H9 (cell line): ENCODE data around the gene GRK3. TPM values are rescaled to one million over a fixed set of nuclear protein-coding genes. Genes with fewer than 3 reads are reported as not detected.

Source experiments
- DNase-seq: peaks from one replicate; pipeline ENCODE4 v3.0.0-alpha.2; 2017
- H2AFZ ChIP-seq: one replicate; pipeline ENCODE4 v1.6.1; 2013; ENCODE audit warnings: mild to moderate bottlenecking, low read length, control low read depth, moderate library complexity
- H2AK5ac ChIP-seq: 2 replicates; pipeline ENCODE4 v1.6.1; 2013; ENCODE audit warnings: low read length, control low read depth, mixed read lengths; ENCODE audit not compliant: insufficient read length
- H2BK120ac ChIP-seq: one replicate; pipeline ENCODE4 v1.6.1; 2013; ENCODE audit warnings: low read depth, mild to moderate bottlenecking, low read length, control low read depth, inconsistent platforms; ENCODE audit not compliant: poor library complexity, severe bottlenecking
- H2BK12ac ChIP-seq: 2 replicates; pipeline ENCODE4 v1.6.1; 2013; ENCODE audit warnings: low read length, control low read depth, mixed read lengths, low read depth; ENCODE audit not compliant: insufficient read length
- H2BK15ac ChIP-seq: 2 replicates; pipeline ENCODE4 v1.6.1; 2013; ENCODE audit warnings: low read depth, low read length, control low read depth
- H2BK20ac ChIP-seq: one replicate; pipeline ENCODE4 v1.6.1; 2013; ENCODE audit warnings: low read depth, mild to moderate bottlenecking, low read length, control low read depth, inconsistent platforms; ENCODE audit not compliant: poor library complexity, severe bottlenecking
- H2BK5ac ChIP-seq: 2 replicates; pipeline ENCODE4 v1.6.1; 2013; ENCODE audit warnings: low read length, control low read depth, mixed read lengths; ENCODE audit not compliant: insufficient read length
- H3K14ac ChIP-seq: 2 replicates; pipeline ENCODE4 v1.6.1; 2013; ENCODE audit warnings: low read length, control low read depth; ENCODE audit not compliant: insufficient read depth
- H3K18ac ChIP-seq: 2 replicates; pipeline ENCODE4 v1.6.1; 2013; ENCODE audit warnings: low read depth, mild to moderate bottlenecking, mixed read lengths, low read length, control low read depth; ENCODE audit not compliant: insufficient read length
- H3K23ac ChIP-seq: 2 replicates; pipeline ENCODE4 v1.6.1; 2013; ENCODE audit warnings: low read length, control low read depth, mixed read lengths, low read depth; ENCODE audit not compliant: insufficient read length
- H3K23me2 ChIP-seq: 2 replicates; pipeline ENCODE4 v1.6.1; 2013; ENCODE audit warnings: low read depth, mild to moderate bottlenecking, mixed read lengths, low read length, control low read depth; ENCODE audit not compliant: insufficient read length, poor library complexity, severe bottlenecking
- H3K27ac ChIP-seq: 2 replicates; pipeline ENCODE4 v1.5.1; 2013; ENCODE audit warnings: low read length, control low read depth, mixed read lengths, low read depth; ENCODE audit not compliant: insufficient read length
- H3K27me3 ChIP-seq: 2 replicates; pipeline ENCODE4 v1.6.1; 2013; ENCODE audit warnings: low read length, control low read depth, inconsistent platforms; ENCODE audit not compliant: insufficient read depth
- H3K4ac ChIP-seq: 2 replicates; pipeline ENCODE4 v1.6.1; 2013; ENCODE audit warnings: low read depth, mild to moderate bottlenecking, control low read depth, inconsistent platforms, low read length, moderate library complexity
- H3K4me1 ChIP-seq: 2 replicates; pipeline ENCODE4 v1.6.1; 2013; ENCODE audit warnings: low read length, control low read depth, inconsistent platforms; ENCODE audit not compliant: insufficient read depth
- H3K4me2 ChIP-seq: 2 replicates; pipeline ENCODE4 v1.6.1; 2013; ENCODE audit warnings: low read length, control low read depth, mixed read lengths; ENCODE audit not compliant: insufficient read length, insufficient read depth
- H3K56ac ChIP-seq: 2 replicates; pipeline ENCODE4 v1.6.1; 2013; ENCODE audit warnings: low read depth, mild to moderate bottlenecking, mixed read lengths, low read length, control low read depth; ENCODE audit not compliant: insufficient read length
- H3K79me1 ChIP-seq: 2 replicates; pipeline ENCODE4 v1.6.1; 2013; ENCODE audit warnings: low read depth, mild to moderate bottlenecking, moderate library complexity, low read length, control low read depth, inconsistent platforms; ENCODE audit not compliant: insufficient read depth, poor library complexity, severe bottlenecking
- H3K79me2 ChIP-seq: 2 replicates; pipeline ENCODE4 v1.6.1; 2013; ENCODE audit warnings: low read length, control low read depth, inconsistent platforms; ENCODE audit not compliant: insufficient read depth
- H3K9ac ChIP-seq: 2 replicates; pipeline ENCODE4 v1.6.1; 2013; ENCODE audit warnings: low read length, control low read depth, mixed read lengths; ENCODE audit not compliant: insufficient read length; ENCODE audit errors: extremely low read depth
- H3K9me3 ChIP-seq: one replicate; pipeline ENCODE4 v1.6.1; 2013; ENCODE audit warnings: low read depth, low read length, inconsistent platforms; ENCODE audit not compliant: control insufficient read depth
- H3T11ph ChIP-seq: one replicate; pipeline ENCODE4 v1.6.1; 2013; ENCODE audit warnings: mild to moderate bottlenecking, low read length, control low read depth, inconsistent platforms
- H4K20me1 ChIP-seq: one replicate; pipeline ENCODE4 v1.6.1; 2013; ENCODE audit not compliant: control insufficient read depth, insufficient read length, insufficient read depth
- H4K5ac ChIP-seq: 2 replicates; pipeline ENCODE4 v1.6.1; 2013; ENCODE audit warnings: low read depth, mild to moderate bottlenecking, mixed read lengths, low read length, control low read depth; ENCODE audit not compliant: insufficient read length
- H4K8ac ChIP-seq: replicated peaks from 2 replicates; pipeline ENCODE4 v1.6.1; 2013; ENCODE audit warnings: low read length, control low read depth, mixed read lengths, low read depth; ENCODE audit not compliant: insufficient read length
- H4K91ac ChIP-seq: 2 replicates; pipeline ENCODE4 v1.6.1; 2013; ENCODE audit warnings: low read depth, mild to moderate bottlenecking, moderate library complexity, mixed read lengths, low read length, control low read depth; ENCODE audit not compliant: insufficient read length
- H3K27ac Mint-ChIP-seq, 3 experiments: 2 replicates in 2 of 3; 3 replicates in 1 of 3; pipeline ENCODE4 v1.8.0; 2020 to 2021; ENCODE audit warnings: mixed read lengths in 3 of 3, mild to moderate bottlenecking in 1 of 3, moderate library complexity in 1 of 3
- H3K27me3 Mint-ChIP-seq: 2 replicates; pipeline ENCODE4 v1.8.0; 2021; ENCODE audit warnings: low read depth, mild to moderate bottlenecking, moderate library complexity, mixed read lengths
- H3K36me3 Mint-ChIP-seq, 3 experiments: 2 replicates in 2 of 3; 3 replicates in 1 of 3; pipeline ENCODE4 v1.8.0; 2020 to 2021; ENCODE audit warnings: low read depth in 3 of 3, mixed read lengths in 3 of 3; ENCODE audit not compliant: insufficient read depth in 1 of 3
- H3K4me1 Mint-ChIP-seq, 2 experiments: 2 replicates each; pipeline ENCODE4 v1.8.0; 2020; ENCODE audit warnings: mixed read lengths in 2 of 2
- H3K4me3 Mint-ChIP-seq, 2 experiments: 2 replicates in 1 of 2; 3 replicates in 1 of 2; pipeline ENCODE4 v1.8.0; 2020 to 2021; ENCODE audit warnings: mild to moderate bottlenecking in 2 of 2, mixed read lengths in 2 of 2, moderate library complexity in 1 of 2
- H3K9me3 Mint-ChIP-seq, 2 experiments: 2 replicates in 1 of 2; 3 replicates in 1 of 2; pipeline ENCODE4 v1.8.0; 2020; ENCODE audit warnings: mild to moderate bottlenecking in 2 of 2, mixed read lengths in 2 of 2, moderate library complexity in 1 of 2
- WGBS: extraction: QIAGEN DNeasy Blood & Tissue Kit; methylation state at CpG from one replicate; pipeline ENCODE4 v1.1.7; 2013; ENCODE audit warnings: missing lambda C conversion rate, low lambda C conversion rate, mixed read lengths; ENCODE audit not compliant: insufficient read length; ENCODE audit errors: extremely low coverage; 5-methylcytosine and 5-hydroxymethylcytosine counted together
- total RNA-seq: library from RNA; stranded (reverse); gene quantifications from 2 replicates; pipeline ENCODE4 v1.2.1, GENCODE V29; 2021
- TF ChIP-seq, protein P1 (sequence below): fragments of 200-600 bp; sonication (generic); conservative IDR thresholded peaks from 3 replicates; pipeline ENCODE4 v1.8.0; 2021; ENCODE audit warnings: antibody characterized with exemption, mild to moderate bottlenecking

Gene GRK3
- total RNA-seq, 1 experiment from 2014 or later = 23.9 TPM

DNA sequence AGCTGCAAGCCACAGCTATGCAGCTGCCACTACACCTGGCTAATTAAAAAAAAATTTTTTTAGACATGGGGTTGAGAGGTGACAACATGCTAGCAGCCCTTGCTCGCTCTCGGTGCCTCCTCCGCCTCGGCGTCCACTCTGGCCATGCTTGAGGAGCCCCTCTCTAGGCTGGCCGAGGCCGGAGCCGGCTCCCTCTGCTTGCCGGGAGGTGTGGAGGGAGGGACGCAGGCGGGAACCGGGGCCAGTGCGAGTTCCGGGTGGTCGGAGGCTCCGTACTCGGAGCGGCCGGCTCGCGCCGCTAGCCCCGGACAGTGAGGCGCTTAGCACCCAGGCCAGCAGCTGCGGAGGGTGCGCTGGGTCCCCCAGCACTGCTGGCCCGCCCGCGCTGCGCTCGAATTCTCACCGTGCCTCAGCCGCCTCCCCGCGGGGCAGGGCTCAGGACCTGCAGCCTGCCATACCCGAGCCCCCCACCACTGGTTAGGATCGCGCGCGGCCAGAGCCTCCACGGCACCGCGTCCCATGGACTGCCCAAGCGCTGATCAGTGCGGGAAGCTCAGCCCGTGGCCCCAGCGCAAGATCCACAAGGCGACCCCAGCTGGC is 188.2 kb downstream of the GRK3 start:
- Histone ChIP-seq H3K27me3 (no peaks in the 10 kb centered on the region), H4K91ac (no peak overlapping the region), H3K23ac (no peak overlapping the region), H3K79me2 (no peaks in the 10 kb centered on the region), H4K5ac (no peak overlapping the region), H4K8ac (no peak overlapping the region), H2BK120ac (no peak overlapping the region), H2AFZ (no peak overlapping the region), H3K4ac (no peak overlapping the region), H2BK12ac (no peak overlapping the region), H2BK5ac (no peak overlapping the region), H3K4me1 (no peaks in the 10 kb centered on the region), H3K9ac (no peak overlapping the region), H3K14ac (no peak overlapping the region), H3K23me2 (no peaks in the 10 kb centered on the region), H3K4me2 (no peak overlapping the region), H2BK20ac (no peak overlapping the region), H3T11ph (no peak overlapping the region), H4K20me1 (no peaks in the 10 kb centered on the region), H2BK15ac (no peak overlapping the region), H2AK5ac (no peak overlapping the region), H3K9me3 (no peaks in the 10 kb centered on the region), H3K79me1 (no peaks in the 10 kb centered on the region), H3K56ac (no peak overlapping the region), H3K27ac (no peak overlapping the region), H3K18ac (no peak overlapping the region)
- TF ChIP-seq, protein P1, sequence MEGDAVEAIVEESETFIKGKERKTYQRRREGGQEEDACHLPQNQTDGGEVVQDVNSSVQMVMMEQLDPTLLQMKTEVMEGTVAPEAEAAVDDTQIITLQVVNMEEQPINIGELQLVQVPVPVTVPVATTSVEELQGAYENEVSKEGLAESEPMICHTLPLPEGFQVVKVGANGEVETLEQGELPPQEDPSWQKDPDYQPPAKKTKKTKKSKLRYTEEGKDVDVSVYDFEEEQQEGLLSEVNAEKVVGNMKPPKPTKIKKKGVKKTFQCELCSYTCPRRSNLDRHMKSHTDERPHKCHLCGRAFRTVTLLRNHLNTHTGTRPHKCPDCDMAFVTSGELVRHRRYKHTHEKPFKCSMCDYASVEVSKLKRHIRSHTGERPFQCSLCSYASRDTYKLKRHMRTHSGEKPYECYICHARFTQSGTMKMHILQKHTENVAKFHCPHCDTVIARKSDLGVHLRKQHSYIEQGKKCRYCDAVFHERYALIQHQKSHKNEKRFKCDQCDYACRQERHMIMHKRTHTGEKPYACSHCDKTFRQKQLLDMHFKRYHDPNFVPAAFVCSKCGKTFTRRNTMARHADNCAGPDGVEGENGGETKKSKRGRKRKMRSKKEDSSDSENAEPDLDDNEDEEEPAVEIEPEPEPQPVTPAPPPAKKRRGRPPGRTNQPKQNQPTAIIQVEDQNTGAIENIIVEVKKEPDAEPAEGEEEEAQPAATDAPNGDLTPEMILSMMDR = no peak
- peaks cover 0 to 2% (median 0%) of the 10 kb centered on the region in 3 experiments; a peak in 1 of 7 replicates for H3K36me3 Mint-ChIP-seq
- peaks cover 19% of the 10 kb centered on the region for H3K27me3 Mint-ChIP-seq
- no peak overlapping the region for H3K4me3 Mint-ChIP-seq
- H3K27ac Mint-ChIP-seq = no peak overlapping the region
- H3K9me3 Mint-ChIP-seq = peaks cover 0 to 3% of the 10 kb centered on the region in 2 experiments; a peak in 1 of 5 replicates
- H3K4me1 Mint-ChIP-seq = no peaks in the 10 kb centered on the region
- no peak for DNase-seq
- no CpG with 5 or more reads among the region's 48 CpGs for WGBS
